Brain microvascular endothelial cell (primary cell): ENCODE data around the gene MZB1.

Experiments
- DNase-seq: peaks from one replicate; pipeline ENCODE4 v3.0.0-alpha.2; 2020
- H3K27ac ChIP-seq: fragments of 250-450 bp; sonication (Bioruptor Pico); 2 replicates; pipeline ENCODE4 v1.5.1; 2020; ENCODE audit warnings: mild to moderate bottlenecking, moderate library complexity
- H3K27me3 ChIP-seq: fragments of 250-450 bp; sonication (Bioruptor Pico); replicated peaks from 2 replicates; pipeline ENCODE4 v1.5.1; 2020; ENCODE audit warnings: mild to moderate bottlenecking
- H3K36me3 ChIP-seq: fragments of 250-450 bp; sonication (Bioruptor Pico); replicated peaks from 2 replicates; pipeline ENCODE4 v1.5.1; 2020; ENCODE audit warnings: mild to moderate bottlenecking
- H3K4me3 ChIP-seq: 2 replicates; pipeline ENCODE4 v1.5.1; 2011; ENCODE audit warnings: low read depth, mild to moderate bottlenecking, control low read depth, low read length, moderate library complexity
- CTCF ChIP-seq: IDR thresholded peaks from 2 replicates; pipeline ENCODE4 v1.5.1; 2011; ENCODE audit warnings: low read depth, mild to moderate bottlenecking, moderate library complexity, low read length, control low read depth, inconsistent platforms; ENCODE audit errors: missing control alignments
- in situ Hi-C: cut with HindIII; loops from 2 replicates; pipeline ENCODE4 v1.10.0; 2017; ENCODE audit warnings: low sequenced_read_pairs, low pct_ligation_motif_present

Gene MZB1

GRCh38 chr5:139430015-139430414, 40.3 kb upstream of the MZB1 start:
- Histone ChIP-seq H3K27ac (no peak overlapping the region), H3K27me3 (no peaks in the 10 kb centered on the region), H3K4me3 (no peak overlapping the region), H3K36me3 (peaks cover 10% of the 10 kb centered on the region)
- DNase-seq = no peak
- no peak for TF ChIP-seq CTCF
- in situ Hi-C loops = no loop called here

GRCh38 chr5:139426203-139426885, 36.6 kb upstream of the MZB1 start:
- H3K36me3 ChIP-seq = peaks cover 20% of the 10 kb centered on the region
- TF ChIP-seq CTCF = no peak
- H3K27ac ChIP-seq = no peak overlapping the region
- in situ Hi-C loops = no loop called here
- H3K4me3 ChIP-seq = no peak overlapping the region
- peak; percentile 8 for DNase-seq
- no peaks in the 10 kb centered on the region for H3K27me3 ChIP-seq

GRCh38 chr5:139425497-139425896, 35.8 kb upstream of the MZB1 start:
- Histone ChIP-seq H3K27ac (no peak overlapping the region), H3K4me3 (no peak overlapping the region), H3K27me3 (no peaks in the 10 kb centered on the region), H3K36me3 (peaks cover 25% of the 10 kb centered on the region)
- in situ Hi-C loops = no loop called here
- no peak for DNase-seq
- no peak for TF ChIP-seq CTCF

GRCh38 chr5:139422307-139422893, 32.7 kb upstream of the MZB1 start:
- peak; percentile 73 for DNase-seq
- Histone ChIP-seq H3K27me3 (no peaks in the 10 kb centered on the region), H3K36me3 (peaks cover 34% of the 10 kb centered on the region), H3K27ac (no peak overlapping the region), H3K4me3 (no peak overlapping the region)
- peak; percentile 84 for TF ChIP-seq CTCF
- in situ Hi-C loops = loop anchor here (25.0 kb wide), 1 partner anchor 340 kb away; no protein-coding TSS in a partner anchor

- peaks cover 28% of the 10 kb centered on the region for H3K36me3 ChIP-seq
- no peaks in the 10 kb centered on the region for H3K27me3 ChIP-seq
- TF ChIP-seq CTCF = no peak
- in situ Hi-C loops = loop anchor here (10.0 to 25.0 kb wide), 2 partner anchors 95 to 343 kb away; no protein-coding TSS in a partner anchor
- no peak overlapping the region for H3K4me3 ChIP-seq
- DNase-seq = no peak
- no peak overlapping the region for H3K27ac ChIP-seq
Measured at GRCh38 chr5:139419226-139420192, 29.8 kb upstream of the MZB1 start.
